COR-L47 (cell line): ENCODE results near the gene MYRF.

Experiments used
- DNase-seq: peaks from one replicate; lab custom pipeline; 2025; lab: John Stamatoyannopoulos, UW

The MYRF gene

GRCh38 chr11:61739413-61739812 lies 13.0 kb upstream of the MYRF start:
- DNase-seq, result no peak

GRCh38 chr11:61739966-61740365 lies 12.5 kb upstream of the MYRF start:
- DNase-seq, result no peak

GRCh38 chr11:61742391-61742790 lies 10.0 kb upstream of the MYRF start:
- no peak for DNase-seq

- no peak for DNase-seq
These were observed 8.8 kb upstream of the MYRF start for GRCh38 chr11:61743486-61744095.

GRCh38 chr11:61744181-61744580 lies 8.3 kb upstream of the MYRF start:
- DNase-seq, result no peak

- peak; percentile 88 for DNase-seq
These were observed 7.8 kb upstream of the MYRF start for GRCh38 chr11:61744609-61745156.

- DNase-seq, result no peak
These were observed 6.5 kb upstream of the MYRF start for GRCh38 chr11:61745781-61746441.

GRCh38 chr11:61746442-61747191 lies 5.8 kb upstream of the MYRF start:
- DNase-seq, result no peak

- DNase-seq, result no peak
These were observed 5.1 kb upstream of the MYRF start for GRCh38 chr11:61747192-61747966.

- DNase-seq, result no peak
These were observed 4.5 kb upstream of the MYRF start for GRCh38 chr11:61747967-61748285.

GRCh38 chr11:61749591-61750217 lies 2.7 kb upstream of the MYRF start:
- no peak for DNase-seq

GRCh38 chr11:61750631-61751273 lies 1.7 kb upstream of the MYRF start:
- no peak for DNase-seq

- DNase-seq, result no peak
These were observed 1.1 kb upstream of the MYRF start for GRCh38 chr11:61751384-61751783.

GRCh38 chr11:61752925-61753521 lies 587 bp downstream of the MYRF start:
- DNase-seq, result no peak

- DNase-seq, result no peak
These were observed 1.2 kb downstream of the MYRF start for GRCh38 chr11:61753672-61754071.

GRCh38 chr11:61754534-61755482 lies 2.4 kb downstream of the MYRF start:
- DNase-seq, result no peak

- no peak for DNase-seq
These were observed 3.7 kb downstream of the MYRF start for GRCh38 chr11:61756147-61756451.

GRCh38 chr11:61756452-61757212 lies 4.2 kb downstream of the MYRF start:
- DNase-seq, result no peak

GRCh38 chr11:61757213-61757862 lies 4.9 kb downstream of the MYRF start:
- no peak for DNase-seq
